GM12865 (cell line): Measurements from ENCODE around the gene ZNF778.

Experiments
- DNase-seq: peaks from one replicate; pipeline ENCODE4 v3.0.0; 2010; ENCODE audit warnings: low read depth
- H3K4me3 ChIP-seq: 2 replicates; pipeline ENCODE4 v1.5.1; 2011; ENCODE audit warnings: mild to moderate bottlenecking, low read depth, low read length, control low read depth
- CTCF ChIP-seq: IDR thresholded peaks from 2 replicates; pipeline ENCODE4 v1.5.1; 2011; ENCODE audit warnings: low read length, control low read depth, low read depth, inconsistent platforms; ENCODE audit not compliant: insufficient read depth; ENCODE audit errors: missing control alignments

Gene ZNF778

GRCh38 chr16:89189358-89190025 is 28.0 kb upstream of the ZNF778 start:
- no peak for DNase-seq
- no peak for TF ChIP-seq CTCF
- H3K4me3 ChIP-seq, result no peak overlapping the region

- TF ChIP-seq CTCF, result no peak
- no peak for DNase-seq
- no peak overlapping the region for H3K4me3 ChIP-seq
Measured at GRCh38 chr16:89190150-89190958, 27.1 kb upstream of the ZNF778 start.

- H3K4me3 ChIP-seq, result no peak overlapping the region
- DNase-seq, result no peak
- no peak for TF ChIP-seq CTCF
Measured at GRCh38 chr16:89191033-89191900, 26.2 kb upstream of the ZNF778 start.

- no peak for TF ChIP-seq CTCF
- no peak for DNase-seq
- H3K4me3 ChIP-seq, result peak overlapping the region; percentile 39; the same call in 1 of the 2 replicates
Measured at GRCh38 chr16:89191901-89192185, 25.7 kb upstream of the ZNF778 start.

GRCh38 chr16:89192186-89192955 is 25.1 kb upstream of the ZNF778 start:
- H3K4me3 ChIP-seq, result peak overlapping the region; percentile 39
- peak; percentile 89 for DNase-seq

- no peak for TF ChIP-seq CTCF
- no peak for DNase-seq
- H3K4me3 ChIP-seq, result no peak overlapping the region
Measured at GRCh38 chr16:89192956-89193575, 24.4 kb upstream of the ZNF778 start.
